T-cell (primary cell): ENCODE results near the gene MSRB2. TPM values are rescaled to one million over a fixed set of nuclear protein-coding genes. Genes with fewer than 3 reads are reported as not detected.

Experiments used
- ATAC-seq, 4 experiments: fragments of 200-7000 bp in 3 of 4; fragments of 150-1000 bp in 1 of 4; cut with Tn5 transposase; replicated peaks in 1 of 4; 1 replicate in 3 of 4; 2 replicates in 1 of 4; pipeline ENCODE4 v1.10.0; 2021; ENCODE audit warnings: moderate library complexity in 3 of 4, mild to moderate bottlenecking in 2 of 4, moderate number of reproducible peaks in 1 of 4
- CTCF ChIA-PET, 2 donors: fragments of 300-600 bp; sonication (Branson Sonifier 250); formaldehyde crosslinking; loops; one replicate each; lab custom pipeline; 2022; ENCODE audit warnings: antibody characterized with exemption in 2 of 2; lab: Charles Lee
- POLR2A ChIA-PET, 2 donors: fragments of 300-600 bp; sonication (Branson Sonifier 250); formaldehyde crosslinking; loops; one replicate each; lab custom pipeline; 2022; ENCODE audit warnings: antibody characterized with exemption in 2 of 2; lab: Charles Lee
- DNase-seq, 35 experiments: peaks; one replicate each; pipeline versions ENCODE4 v3.0.0 to v3.0.0-alpha.2; 2013 to 2023
- H3K27ac ChIP-seq: one replicate; pipeline ENCODE4 v1.5.1; 2013; ENCODE audit warnings: low read length
- H3K27me3 ChIP-seq, 2 experiments: replicated peaks in 1 of 2; 1 replicate in 1 of 2; 2 replicates in 1 of 2; pipeline versions ENCODE4 v1.6.1 to v1.7.0; 2013; ENCODE audit warnings: low read length in 1 of 2, mixed read lengths in 1 of 2; ENCODE audit not compliant: control insufficient read depth in 2 of 2, insufficient read depth in 2 of 2; ENCODE audit errors: extremely low read depth in 1 of 2
- H3K36me3 ChIP-seq, 2 donors: 1 replicate in 1 of 2; 2 replicates in 1 of 2; pipeline versions ENCODE4 v1.6.1 to v1.7.0; 2013; ENCODE audit warnings: low read length in 1 of 2; ENCODE audit not compliant: control insufficient read depth in 2 of 2, insufficient read depth in 1 of 2; ENCODE audit errors: extremely low read depth in 1 of 2
- H3K4me1 ChIP-seq, 2 experiments: 1 replicate in 1 of 2; 2 replicates in 1 of 2; pipeline versions ENCODE4 v1.6.1 to v1.7.0; 2013; ENCODE audit warnings: low read length in 2 of 2, mixed read lengths in 1 of 2; ENCODE audit not compliant: insufficient read depth in 2 of 2, control insufficient read depth in 1 of 2; ENCODE audit errors: extremely low read depth in 1 of 2
- H3K4me3 ChIP-seq, 2 donors: 1 replicate in 1 of 2; 2 replicates in 1 of 2; pipeline versions ENCODE4 v1.5.1 to v1.7.0; 2013; ENCODE audit warnings: mild to moderate bottlenecking in 2 of 2, low read length in 1 of 2, moderate library complexity in 1 of 2; ENCODE audit not compliant: control insufficient read depth in 1 of 2; ENCODE audit errors: extremely low read depth in 1 of 2
- H3K9me3 ChIP-seq: 2 replicates; pipeline ENCODE4 v1.7.0; 2013
- H3K27ac Mint-ChIP-seq, 2 donors: one replicate each; pipeline ENCODE4 v1.8.0; 2020 to 2021; ENCODE audit warnings: mild to moderate bottlenecking in 2 of 2, mixed read lengths in 2 of 2
- H3K27me3 Mint-ChIP-seq, 2 donors: one replicate each; pipeline ENCODE4 v1.8.0; 2021 to 2022; ENCODE audit warnings: mixed read lengths in 2 of 2
- H3K36me3 Mint-ChIP-seq: one replicate; pipeline ENCODE4 v1.8.0; 2021; ENCODE audit warnings: mixed read lengths
- H3K4me1 Mint-ChIP-seq, 3 donors: one replicate each; pipeline ENCODE4 v1.8.0; 2020 to 2022; ENCODE audit warnings: mixed read lengths in 3 of 3, mild to moderate bottlenecking in 1 of 3
- H3K4me3 Mint-ChIP-seq, 3 donors: one replicate each; pipeline ENCODE4 v1.8.0; 2020 to 2022; ENCODE audit warnings: mild to moderate bottlenecking in 3 of 3, mixed read lengths in 3 of 3, moderate library complexity in 3 of 3
- H3K9me3 Mint-ChIP-seq, 3 donors: one replicate each; pipeline ENCODE4 v1.8.0; 2020 to 2022; ENCODE audit warnings: mixed read lengths in 3 of 3
- WGBS: methylation state at CpG from one replicate; pipeline ENCODE4 v1.1.5; 2013; ENCODE audit warnings: missing lambda C conversion rate; ENCODE audit not compliant: insufficient coverage; 5-methylcytosine and 5-hydroxymethylcytosine counted together
- total RNA-seq, 35 experiments: library from RNA in 6 of 35; stranded (reverse) in 6 of 35; fragments of 120-200 nt in 1 of 35; gene quantifications; one replicate each; pipeline versions ENCODE4 v1.2.1 to v1.2.4 and lab custom pipeline; 2013 to 2026

The MSRB2 gene
- total RNA-seq, 5 donors from 2014 or later (not counting 1 experiment from before 2014, with no cell fraction given): 3.3 to 4.6 (median 3.7) TPM

- no CpG with 5 or more reads among the region's 2 CpGs for WGBS
- peaks cover 32 to 36% of the 10 kb centered on the region in 2 donors for H3K27me3 Mint-ChIP-seq
Measured at GRCh38 chr10:23078114-23078513, 17.3 kb upstream of the MSRB2 start.

GRCh38 chr10:23079700-23080099 is 15.7 kb upstream of the MSRB2 start:
- H3K36me3 Mint-ChIP-seq: no peaks in the 10 kb centered on the region
- Histone ChIP-seq H3K27me3 (peaks cover 0 to 13% of the 10 kb centered on the region in 2 experiments), H3K27ac (no peak overlapping the region), H3K9me3 (no peaks in the 10 kb centered on the region), H3K4me3 (no peak overlapping the region), H3K4me1 (no peaks in the 10 kb centered on the region), H3K36me3 (no peaks in the 10 kb centered on the region)
- H3K4me3 Mint-ChIP-seq: no peak overlapping the region
- peaks cover 1 to 2% (median 1%) of the 10 kb centered on the region in 3 donors for H3K9me3 Mint-ChIP-seq
- WGBS: 79% methylated on average over 4 of the region's 4 CpGs
- CTCF ChIA-PET: no interaction called here
- POLR2A ChIA-PET: no interaction called here
- H3K4me1 Mint-ChIP-seq: no peaks in the 10 kb centered on the region
- peaks cover 34 to 38% of the 10 kb centered on the region in 2 donors for H3K27me3 Mint-ChIP-seq
- ATAC-seq: no peak
- H3K27ac Mint-ChIP-seq: no peak overlapping the region
- DNase-seq: no peak

More at GRCh38 chr10:23078114-23078513, 17.3 kb upstream of the MSRB2 start:
- no peak overlapping the region for H3K27ac Mint-ChIP-seq
- no peaks in the 10 kb centered on the region for H3K36me3 ChIP-seq
- CTCF ChIA-PET: interaction anchor here in 1 of 2 donors (2.1 kb wide), 1 partner anchor 1087 kb away, joined by 5 read pairs; no protein-coding TSS in a partner anchor
- no peak for ATAC-seq
- H3K27ac ChIP-seq: no peak overlapping the region
- no peaks in the 10 kb centered on the region for H3K4me1 ChIP-seq
- no peak overlapping the region for H3K4me3 Mint-ChIP-seq
- peaks cover 0 to 16% of the 10 kb centered on the region in 2 experiments for H3K27me3 ChIP-seq
- no peaks in the 10 kb centered on the region for H3K9me3 Mint-ChIP-seq
- no peak overlapping the region for H3K4me3 ChIP-seq
- DNase-seq: no peak
- no peaks in the 10 kb centered on the region for H3K9me3 ChIP-seq
- no peaks in the 10 kb centered on the region for H3K4me1 Mint-ChIP-seq
- H3K36me3 Mint-ChIP-seq: no peaks in the 10 kb centered on the region
- POLR2A ChIA-PET: no interaction called here

GRCh38 chr10:23080262-23080661 is 15.1 kb upstream of the MSRB2 start:
- no peak overlapping the region for H3K27ac Mint-ChIP-seq
- H3K27me3 Mint-ChIP-seq: peaks cover 34 to 41% of the 10 kb centered on the region in 2 donors
- ChIA-PET CTCF (interaction anchor here (0.6 to 1.2 kb wide), 3 partner anchors 25 to 1883 kb away, joined by 3 to 4 read pairs (median 4); no protein-coding TSS in a partner anchor), POLR2A (no interaction called here)
- ATAC-seq (no peak), DNase-seq (no peak)
- H3K36me3 Mint-ChIP-seq: no peaks in the 10 kb centered on the region
- WGBS: 64% methylated on average over 3 of the region's 7 CpGs
- H3K4me1 Mint-ChIP-seq: no peaks in the 10 kb centered on the region
- H3K36me3 ChIP-seq: no peaks in the 10 kb centered on the region
- no peaks in the 10 kb centered on the region for H3K4me1 ChIP-seq
- H3K9me3 ChIP-seq: no peaks in the 10 kb centered on the region
- peaks cover 3 to 4% (median 4%) of the 10 kb centered on the region in 3 donors for H3K9me3 Mint-ChIP-seq
- H3K27ac ChIP-seq: no peak overlapping the region
- H3K27me3 ChIP-seq: peaks cover 0 to 13% of the 10 kb centered on the region in 2 experiments
- H3K4me3 ChIP-seq: no peak overlapping the region
- no peak overlapping the region for H3K4me3 Mint-ChIP-seq

GRCh38 chr10:23081221-23081750 is 14.1 kb upstream of the MSRB2 start:
- Mint-ChIP-seq H3K9me3 (peaks cover 3 to 4% (median 4%) of the 10 kb centered on the region in 3 donors), H3K27me3 (peaks cover 33 to 35% of the 10 kb centered on the region in 2 donors), H3K36me3 (no peaks in the 10 kb centered on the region), H3K4me1 (no peaks in the 10 kb centered on the region), H3K27ac (peak overlapping the region in 1 of 2 donors; percentile 41), H3K4me3 (no peak overlapping the region)
- H3K27ac ChIP-seq: no peak overlapping the region
- H3K9me3 ChIP-seq: no peaks in the 10 kb centered on the region
- ATAC-seq: no peak
- ChIA-PET CTCF (interaction anchor here in 1 of 2 donors (1.2 kb wide), 1 partner anchor 26 kb away, joined by 4 read pairs; no protein-coding TSS in a partner anchor), POLR2A (no interaction called here)
- H3K4me3 ChIP-seq: no peak overlapping the region
- no peak for DNase-seq
- 60% methylated on average over 2 of the region's 7 CpGs for WGBS
- H3K4me1 ChIP-seq: no peaks in the 10 kb centered on the region
- peaks cover 0 to 13% of the 10 kb centered on the region in 2 experiments for H3K27me3 ChIP-seq
- H3K36me3 ChIP-seq: no peaks in the 10 kb centered on the region

- WGBS: no CpG with 5 or more reads among the region's 4 CpGs
- H3K36me3 Mint-ChIP-seq: no peaks in the 10 kb centered on the region
- peak in 1 of 35 experiments; percentile 13 for DNase-seq
- H3K4me1 ChIP-seq: no peaks in the 10 kb centered on the region
- no peak overlapping the region for H3K27ac ChIP-seq
- peaks cover 0 to 11% of the 10 kb centered on the region in 2 experiments for H3K27me3 ChIP-seq
- H3K4me3 Mint-ChIP-seq: no peak overlapping the region
- H3K4me1 Mint-ChIP-seq: no peaks in the 10 kb centered on the region
- CTCF ChIA-PET: interaction anchor here in 1 of 2 donors (0.6 kb wide), 1 partner anchor 63 kb away, joined by 4 read pairs; no protein-coding TSS in a partner anchor
- POLR2A ChIA-PET: no interaction called here
- H3K36me3 ChIP-seq: no peaks in the 10 kb centered on the region
- H3K4me3 ChIP-seq: no peak overlapping the region
- H3K27me3 Mint-ChIP-seq: peaks cover 31 to 32% of the 10 kb centered on the region in 2 donors
- no peaks in the 10 kb centered on the region for H3K9me3 ChIP-seq
- peaks cover 3 to 4% (median 4%) of the 10 kb centered on the region in 3 donors for H3K9me3 Mint-ChIP-seq
- no peak overlapping the region for H3K27ac Mint-ChIP-seq
- ATAC-seq: no peak
Measured at GRCh38 chr10:23081891-23082290, 13.5 kb upstream of the MSRB2 start.

GRCh38 chr10:23088609-23089008 is 6.8 kb upstream of the MSRB2 start:
- DNase-seq (no peak), ATAC-seq (no peak)
- CTCF ChIA-PET: no interaction called here
- Histone ChIP-seq H3K27me3 (no peaks in the 10 kb centered on the region), H3K4me3 (no peak overlapping the region), H3K36me3 (no peaks in the 10 kb centered on the region), H3K27ac (no peak overlapping the region), H3K9me3 (no peaks in the 10 kb centered on the region), H3K4me1 (no peaks in the 10 kb centered on the region)
- H3K27ac Mint-ChIP-seq: no peak overlapping the region
- H3K36me3 Mint-ChIP-seq: no peaks in the 10 kb centered on the region
- peaks cover 7 to 16% (median 9%) of the 10 kb centered on the region in 3 donors for H3K9me3 Mint-ChIP-seq
- no peak overlapping the region for H3K4me3 Mint-ChIP-seq
- H3K27me3 Mint-ChIP-seq: peaks cover under 1 to 9% of the 10 kb centered on the region in 2 donors
- H3K4me1 Mint-ChIP-seq: no peaks in the 10 kb centered on the region
- POLR2A ChIA-PET: no interaction called here
